Astrocyte (in vitro differentiated cells and primary cell): ENCODE results near the gene TTC33. TPM values are rescaled to one million over a fixed set of nuclear protein-coding genes. Genes with fewer than 3 reads are reported as not detected.
A peak's percentile ranks its signal among the peaks of the same experiment; 100 is the strongest.
"Not testable (repeated sequence)": the region's sequence is repeated elsewhere in the genome, so short reads cannot be mapped to it uniquely, and the experiment has no call there.

Experiments used
- DNase-seq: peaks from one replicate; pipeline ENCODE4 v3.0.0-alpha.2; 2010; ENCODE audit warnings: low read depth
- FAIRE-seq: peaks from 2 replicates; lab custom pipeline; 2011; peaks lifted over from hg19 to GRCh38; lab: Jason Lieb, UNC
- H2AFZ ChIP-seq: 2 replicates; pipeline ENCODE4 v1.6.0; 2012; ENCODE audit warnings: low read depth, low read length, inconsistent platforms
- H3K27ac ChIP-seq: 2 replicates; pipeline ENCODE4 v1.5.1; 2011; ENCODE audit warnings: low read depth, low read length, inconsistent platforms
- H3K27me3 ChIP-seq: 2 replicates; pipeline ENCODE4 v1.6.0; 2011; ENCODE audit warnings: low read length, inconsistent platforms; ENCODE audit not compliant: insufficient read depth
- H3K36me3 ChIP-seq: 2 replicates; pipeline ENCODE4 v1.5.1; 2011; ENCODE audit warnings: low read length, inconsistent platforms; ENCODE audit not compliant: insufficient read depth
- H3K4me1 ChIP-seq: 2 replicates; pipeline ENCODE4 v1.5.1; 2011; ENCODE audit warnings: low read length, inconsistent platforms; ENCODE audit not compliant: insufficient read depth
- H3K4me2 ChIP-seq: 2 replicates; pipeline ENCODE4 v1.6.0; 2012; ENCODE audit warnings: low read length, inconsistent platforms
- H3K4me3 ChIP-seq: 2 replicates; pipeline ENCODE4 v1.5.1; 2011; ENCODE audit warnings: low read depth, mild to moderate bottlenecking, low read length, inconsistent platforms; ENCODE audit not compliant: insufficient read depth
- H3K79me2 ChIP-seq: 2 replicates; pipeline ENCODE4 v1.6.0; 2012; ENCODE audit warnings: mild to moderate bottlenecking, low read length, inconsistent platforms; ENCODE audit not compliant: insufficient read depth
- H3K9ac ChIP-seq: 2 replicates; pipeline ENCODE4 v1.6.0; 2012; ENCODE audit warnings: mild to moderate bottlenecking, low read length, inconsistent platforms
- H3K9me3 ChIP-seq: 2 replicates; pipeline ENCODE4 v1.5.1; 2012; ENCODE audit warnings: low read depth, mild to moderate bottlenecking, low read length, inconsistent platforms; ENCODE audit not compliant: insufficient read depth
- H4K20me1 ChIP-seq: 2 replicates; pipeline ENCODE4 v1.6.0; 2012; ENCODE audit warnings: low read length, inconsistent platforms; ENCODE audit not compliant: insufficient read depth
- H3K27ac Mint-ChIP-seq: one replicate; pipeline ENCODE4 v1.8.0; 2021; ENCODE audit warnings: mild to moderate bottlenecking, mixed read lengths; ENCODE audit not compliant: unreplicated experiment
- H3K27me3 Mint-ChIP-seq: one replicate; pipeline ENCODE4 v1.8.0; 2021; ENCODE audit warnings: low read depth, mixed read lengths; ENCODE audit not compliant: unreplicated experiment
- H3K36me3 Mint-ChIP-seq: one replicate; pipeline ENCODE4 v1.8.0; 2021; ENCODE audit warnings: low read depth, mixed read lengths; ENCODE audit not compliant: unreplicated experiment
- H3K4me1 Mint-ChIP-seq: one replicate; pipeline ENCODE4 v1.8.0; 2021; ENCODE audit warnings: low read depth, mixed read lengths; ENCODE audit not compliant: unreplicated experiment
- H3K4me3 Mint-ChIP-seq: one replicate; pipeline ENCODE4 v1.8.0; 2021; ENCODE audit warnings: mild to moderate bottlenecking, moderate library complexity, mixed read lengths; ENCODE audit not compliant: unreplicated experiment
- H3K9me3 Mint-ChIP-seq: one replicate; pipeline ENCODE4 v1.8.0; 2021; ENCODE audit warnings: mild to moderate bottlenecking, mixed read lengths; ENCODE audit not compliant: unreplicated experiment
- EZH2 ChIP-seq: IDR thresholded peaks from 2 replicates; pipeline ENCODE4 v1.6.1; 2012; ENCODE audit warnings: mild to moderate bottlenecking, low read length, inconsistent platforms; ENCODE audit not compliant: insufficient read depth
- total RNA-seq: library from RNA; stranded (reverse); gene quantifications from 2 replicates; pipeline ENCODE4 v1.2.1, GENCODE V29; 2021
- TF ChIP-seq, protein P1 (sequence below): IDR thresholded peaks from 2 replicates; pipeline ENCODE4 v1.5.1; 2011; ENCODE audit warnings: low read depth, mild to moderate bottlenecking, inconsistent platforms, low read length, moderate library complexity; ENCODE audit not compliant: insufficient read depth

Gene TTC33
- total RNA-seq, 1 donor from 2014 or later, result 13.3 TPM

DNA sequence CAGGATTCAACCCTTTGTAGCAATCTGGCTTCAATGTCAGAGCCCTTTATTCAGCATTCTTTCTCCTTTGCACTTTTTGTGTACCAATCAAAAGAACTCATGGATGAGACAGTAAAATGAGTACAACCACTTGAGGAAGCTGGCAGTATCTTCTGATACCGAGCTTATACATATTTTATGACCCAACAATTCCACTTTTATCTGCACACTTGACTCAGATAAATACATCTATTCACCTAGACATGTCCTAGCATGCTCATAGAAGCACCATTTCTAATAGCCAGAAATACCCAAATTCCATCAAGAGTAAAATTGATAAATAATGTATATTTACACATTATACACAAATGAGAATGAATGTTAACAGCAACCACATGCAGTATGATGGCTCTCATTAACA is 187.2 kb downstream of the TTC33 start:
- no peaks in the 10 kb centered on the region for H3K9me3 ChIP-seq
- peaks cover 12% of the 10 kb centered on the region for H3K4me1 ChIP-seq
- H3K36me3 ChIP-seq, result no peaks in the 10 kb centered on the region
- FAIRE-seq (peak; percentile 5), DNase-seq (no peak)
- no peaks in the 10 kb centered on the region for H4K20me1 ChIP-seq
- no peaks in the 10 kb centered on the region for H3K79me2 ChIP-seq
- H3K27me3 Mint-ChIP-seq, result no peaks in the 10 kb centered on the region
- H3K27me3 ChIP-seq, result no peaks in the 10 kb centered on the region
- no peak overlapping the region for H2AFZ ChIP-seq
- no peak overlapping the region for H3K4me3 ChIP-seq
- peaks cover 15% of the 10 kb centered on the region for H3K4me1 Mint-ChIP-seq
- H3K36me3 Mint-ChIP-seq, result no peaks in the 10 kb centered on the region
- no peak overlapping the region for H3K9ac ChIP-seq
- H3K27ac ChIP-seq, result no peak overlapping the region
- H3K27ac Mint-ChIP-seq, result no peak overlapping the region
- H3K9me3 Mint-ChIP-seq, result peaks cover 5% of the 10 kb centered on the region
- TF ChIP-seq, protein P1, sequence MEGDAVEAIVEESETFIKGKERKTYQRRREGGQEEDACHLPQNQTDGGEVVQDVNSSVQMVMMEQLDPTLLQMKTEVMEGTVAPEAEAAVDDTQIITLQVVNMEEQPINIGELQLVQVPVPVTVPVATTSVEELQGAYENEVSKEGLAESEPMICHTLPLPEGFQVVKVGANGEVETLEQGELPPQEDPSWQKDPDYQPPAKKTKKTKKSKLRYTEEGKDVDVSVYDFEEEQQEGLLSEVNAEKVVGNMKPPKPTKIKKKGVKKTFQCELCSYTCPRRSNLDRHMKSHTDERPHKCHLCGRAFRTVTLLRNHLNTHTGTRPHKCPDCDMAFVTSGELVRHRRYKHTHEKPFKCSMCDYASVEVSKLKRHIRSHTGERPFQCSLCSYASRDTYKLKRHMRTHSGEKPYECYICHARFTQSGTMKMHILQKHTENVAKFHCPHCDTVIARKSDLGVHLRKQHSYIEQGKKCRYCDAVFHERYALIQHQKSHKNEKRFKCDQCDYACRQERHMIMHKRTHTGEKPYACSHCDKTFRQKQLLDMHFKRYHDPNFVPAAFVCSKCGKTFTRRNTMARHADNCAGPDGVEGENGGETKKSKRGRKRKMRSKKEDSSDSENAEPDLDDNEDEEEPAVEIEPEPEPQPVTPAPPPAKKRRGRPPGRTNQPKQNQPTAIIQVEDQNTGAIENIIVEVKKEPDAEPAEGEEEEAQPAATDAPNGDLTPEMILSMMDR, result no peak
- TF ChIP-seq EZH2, result no peak
- H3K4me2 ChIP-seq, result no peak overlapping the region
- no peak overlapping the region for H3K4me3 Mint-ChIP-seq

DNA sequence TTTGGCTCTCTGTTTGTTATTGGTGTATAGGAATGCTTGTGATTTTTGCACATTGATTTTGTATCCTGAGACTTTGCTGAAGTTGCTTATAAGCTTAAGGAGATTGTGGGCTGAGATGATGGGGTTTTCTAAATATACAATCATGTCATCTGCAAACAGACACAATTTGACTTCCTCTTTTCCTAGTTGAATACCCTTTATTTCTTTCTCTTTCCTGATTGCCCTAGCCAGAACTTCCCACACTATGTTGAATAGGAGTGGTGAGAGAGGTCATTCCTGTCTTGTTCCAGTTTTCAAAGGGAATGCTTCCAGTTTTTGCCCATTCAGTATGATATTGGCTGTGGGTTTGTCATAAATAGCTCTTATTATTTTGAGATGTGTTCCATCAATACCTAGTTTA is 192.6 kb downstream of the TTC33 start:
- H3K4me2 ChIP-seq, DNase-seq, H3K4me3 Mint-ChIP-seq, H3K27ac ChIP-seq, H4K20me1 ChIP-seq, H3K27ac Mint-ChIP-seq, H3K4me1 Mint-ChIP-seq, H3K9me3 Mint-ChIP-seq, FAIRE-seq, H2AFZ ChIP-seq, H3K9me3 ChIP-seq, H3K36me3 ChIP-seq, H3K36me3 Mint-ChIP-seq, H3K27me3 ChIP-seq, H3K27me3 Mint-ChIP-seq, H3K4me3 ChIP-seq, H3K9ac ChIP-seq, H3K79me2 ChIP-seq, H3K4me1 ChIP-seq: not testable (repeated sequence)

DNA sequence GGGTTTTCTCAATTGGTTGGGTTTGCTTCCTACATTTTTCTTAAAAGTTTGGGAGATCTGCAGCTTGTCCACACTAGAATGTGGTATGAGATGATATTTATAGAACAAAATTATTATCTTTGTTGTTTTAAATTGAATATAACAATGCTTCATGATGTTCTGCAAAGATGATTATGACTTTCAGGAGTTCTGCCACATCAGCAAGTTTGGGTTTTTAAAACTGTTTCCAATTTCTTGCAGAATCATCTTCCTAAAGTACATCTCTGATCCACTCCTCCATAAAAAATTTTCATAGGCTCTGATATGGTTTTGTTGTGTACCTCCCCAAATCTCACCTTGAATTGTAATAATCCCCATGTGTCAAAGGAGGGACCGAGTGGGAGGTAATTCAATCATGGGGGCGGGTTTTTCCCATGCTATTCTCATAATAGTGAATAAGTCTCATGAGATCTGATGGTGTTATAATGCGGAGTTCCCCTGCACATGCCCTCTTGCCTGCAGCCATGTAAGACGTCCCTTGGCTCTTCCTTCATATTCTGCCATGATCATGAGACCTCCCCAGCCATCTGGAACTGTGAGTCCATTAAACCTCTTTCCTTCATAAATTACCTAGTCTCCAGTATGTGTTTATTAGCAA is 195.2 kb downstream of the TTC33 start:
- TF ChIP-seq EZH2, result no peak
- TF ChIP-seq, protein P1, result no peak

More for the DNA sequence above, 195.2 kb downstream of the TTC33 start:
- no peaks in the 10 kb centered on the region for H3K79me2 ChIP-seq
- no peaks in the 10 kb centered on the region for H3K4me1 Mint-ChIP-seq
- no peaks in the 10 kb centered on the region for H4K20me1 ChIP-seq
- no peak overlapping the region for H3K27ac ChIP-seq
- no peaks in the 10 kb centered on the region for H3K9me3 ChIP-seq
- DNase-seq (no peak), FAIRE-seq (no peak)
- H3K27ac Mint-ChIP-seq, result no peak overlapping the region
- no peaks in the 10 kb centered on the region for H3K36me3 ChIP-seq
- H3K27me3 Mint-ChIP-seq, result peaks cover 1% of the 10 kb centered on the region
- H3K36me3 Mint-ChIP-seq, result no peaks in the 10 kb centered on the region
- H3K4me1 ChIP-seq, result no peaks in the 10 kb centered on the region
- H3K9ac ChIP-seq, result no peak overlapping the region
- no peak overlapping the region for H3K4me3 Mint-ChIP-seq
- H3K9me3 Mint-ChIP-seq, result peaks cover 2% of the 10 kb centered on the region
- H3K4me2 ChIP-seq, result no peak overlapping the region
- no peak overlapping the region for H2AFZ ChIP-seq
- no peak overlapping the region for H3K4me3 ChIP-seq
- no peaks in the 10 kb centered on the region for H3K27me3 ChIP-seq
